Measurements from ENCODE around the gene DDX41.

DDX41 gene

DNA sequence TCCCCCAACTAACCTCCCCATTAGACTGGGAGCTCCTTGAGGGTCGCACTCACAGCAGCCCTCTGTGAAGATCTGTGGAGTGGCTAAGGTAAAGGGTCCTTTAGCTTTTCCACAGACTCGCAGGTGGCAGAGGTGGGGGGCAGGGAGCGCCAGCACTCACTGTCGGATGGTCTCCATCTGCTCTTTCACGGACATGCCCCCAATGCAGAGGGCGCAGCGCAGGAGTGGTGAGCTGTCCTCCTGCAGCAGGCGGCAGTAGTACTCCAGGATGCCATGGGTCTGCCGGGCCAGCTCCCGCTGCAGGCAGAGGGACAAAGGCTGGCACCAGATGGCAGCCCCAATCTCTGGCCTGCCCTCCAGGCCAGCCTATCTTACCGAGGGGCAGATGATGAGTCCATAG lies 2.2 kb downstream of the DDX41 start:
- in situ Hi-C loops (cut with MboI; ENCODE audit: low sequenced_read_pairs) = no loop called here

DNA sequence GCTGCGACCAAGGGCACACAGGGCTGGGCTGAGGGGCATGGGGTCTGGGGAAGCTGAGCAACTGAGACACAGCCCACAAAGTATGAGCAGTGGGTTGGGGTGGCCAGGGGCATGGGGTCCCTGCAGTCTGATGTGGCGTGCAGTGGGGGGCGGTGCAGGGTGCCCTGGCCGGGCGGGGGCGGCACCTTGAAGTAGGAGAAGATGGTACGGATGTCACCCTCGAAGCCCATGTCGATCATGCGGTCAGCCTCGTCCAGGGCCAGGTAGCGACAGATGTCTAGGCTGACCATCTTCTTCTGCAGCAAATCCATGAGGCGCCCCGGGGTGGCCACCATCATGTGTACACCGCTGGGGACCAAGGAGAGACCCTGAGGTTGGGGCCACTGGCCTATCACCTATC lies 3.3 kb downstream of the DDX41 start:
- in situ Hi-C loops (cut with MboI; ENCODE audit: low sequenced_read_pairs) = no loop called here

GRCh38 chr5:177512736-177513380 lies 3.9 kb downstream of the DDX41 start:
- in situ Hi-C loops (cut with MboI; ENCODE audit: low sequenced_read_pairs) = no loop called here

GRCh38 chr5:177511796-177512675 lies 4.7 kb downstream of the DDX41 start:
- in situ Hi-C loops (cut with MboI; ENCODE audit: low sequenced_read_pairs) = no loop called here

DNA sequence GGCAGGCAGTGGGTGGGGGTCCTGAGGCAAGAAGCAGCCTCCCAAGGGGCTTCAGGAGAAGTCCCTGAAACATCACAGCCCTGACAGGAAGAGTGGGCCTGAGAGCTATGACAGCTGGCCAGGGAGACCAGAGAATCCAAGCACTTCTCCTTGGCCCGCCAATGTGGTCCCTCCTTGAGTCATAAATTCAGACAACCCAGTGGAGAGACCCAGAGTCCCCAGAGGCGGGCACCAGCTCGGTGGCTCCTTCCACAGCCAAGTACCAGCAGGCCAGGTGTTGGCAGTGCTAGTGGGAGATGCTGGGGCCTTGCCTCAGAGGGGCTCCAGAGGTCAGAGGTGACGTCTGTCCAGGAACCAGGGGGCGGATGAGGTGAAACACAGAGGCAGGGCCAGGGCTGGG lies 5.6 kb downstream of the DDX41 start:
- in situ Hi-C loops (cut with MboI; ENCODE audit: low sequenced_read_pairs) = no loop called here

DNA sequence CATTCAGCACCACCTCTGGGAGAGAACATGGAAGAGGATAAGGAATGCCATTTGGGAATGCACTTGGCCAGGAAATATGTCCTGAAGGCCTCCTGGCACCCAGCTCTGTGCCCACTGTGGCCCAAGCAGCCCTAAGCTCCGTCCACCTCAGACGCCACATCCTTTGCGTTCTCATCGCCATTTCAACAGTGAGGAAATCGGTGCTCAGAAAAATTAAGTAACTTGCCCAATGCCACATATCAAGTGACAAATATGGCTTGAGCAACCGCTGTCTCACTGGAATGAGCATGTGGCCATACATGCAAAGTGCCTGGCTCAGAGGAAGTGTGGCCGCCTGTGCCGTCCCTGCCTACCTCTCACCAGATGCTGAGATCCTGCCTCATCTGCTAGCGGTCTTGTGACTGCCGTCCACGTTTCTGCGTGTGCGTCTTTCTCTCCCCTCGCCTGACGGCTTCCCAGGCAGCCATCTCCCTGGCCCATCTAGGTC lies 6.2 kb downstream of the DDX41 start:
- in situ Hi-C loops (cut with MboI; ENCODE audit: low sequenced_read_pairs) = no loop called here

GRCh38 chr5:177509991-177510566 lies 6.7 kb downstream of the DDX41 start:
- in situ Hi-C loops (cut with MboI; ENCODE audit: low sequenced_read_pairs) = no loop called here

DNA sequence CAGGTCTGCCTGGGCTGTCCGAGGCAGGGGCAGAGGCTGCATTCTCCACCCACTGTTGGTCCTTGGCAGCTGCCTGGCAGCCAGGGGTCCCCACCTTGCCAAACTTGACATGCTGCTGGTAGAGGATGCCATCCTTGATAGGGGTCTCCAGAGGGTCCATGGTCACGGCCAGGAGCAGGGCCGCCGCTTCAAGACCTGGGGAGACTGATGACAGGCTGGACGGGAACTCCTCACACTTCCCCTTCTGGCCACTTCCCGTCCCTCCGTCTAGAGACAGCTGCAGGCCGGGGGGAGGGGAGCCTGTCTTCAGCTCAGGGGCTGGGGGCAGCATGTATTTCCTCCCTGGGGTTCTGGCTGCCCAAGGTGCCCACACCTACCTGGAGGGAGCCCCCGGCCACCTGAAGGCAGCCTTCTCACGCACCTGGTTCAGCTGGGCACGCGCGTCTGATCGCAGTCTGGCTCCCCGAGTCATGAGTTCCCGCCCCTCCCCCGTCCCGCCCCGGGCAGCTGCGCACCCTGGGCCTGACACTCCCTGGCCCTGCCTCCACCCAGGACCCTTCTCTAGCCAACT lies 7.3 kb downstream of the DDX41 start, which contains the start of gene DOK3:
Gene DOK3, minus strand, starts transcription at position 446 of the 571 bp plus-strand sequence. Its CDS starts 286 bp downstream, at position 160.
- in situ Hi-C loops (cut with MboI; ENCODE audit: low sequenced_read_pairs) = no loop called here

GRCh38 chr5:177508837-177509236 lies 7.9 kb downstream of the DDX41 start:
- in situ Hi-C loops (cut with MboI; ENCODE audit: low sequenced_read_pairs) = no loop called here

GRCh38 chr5:177508221-177508611 lies 8.5 kb downstream of the DDX41 start:
- in situ Hi-C loops (cut with MboI; ENCODE audit: low sequenced_read_pairs) = no loop called here

DNA sequence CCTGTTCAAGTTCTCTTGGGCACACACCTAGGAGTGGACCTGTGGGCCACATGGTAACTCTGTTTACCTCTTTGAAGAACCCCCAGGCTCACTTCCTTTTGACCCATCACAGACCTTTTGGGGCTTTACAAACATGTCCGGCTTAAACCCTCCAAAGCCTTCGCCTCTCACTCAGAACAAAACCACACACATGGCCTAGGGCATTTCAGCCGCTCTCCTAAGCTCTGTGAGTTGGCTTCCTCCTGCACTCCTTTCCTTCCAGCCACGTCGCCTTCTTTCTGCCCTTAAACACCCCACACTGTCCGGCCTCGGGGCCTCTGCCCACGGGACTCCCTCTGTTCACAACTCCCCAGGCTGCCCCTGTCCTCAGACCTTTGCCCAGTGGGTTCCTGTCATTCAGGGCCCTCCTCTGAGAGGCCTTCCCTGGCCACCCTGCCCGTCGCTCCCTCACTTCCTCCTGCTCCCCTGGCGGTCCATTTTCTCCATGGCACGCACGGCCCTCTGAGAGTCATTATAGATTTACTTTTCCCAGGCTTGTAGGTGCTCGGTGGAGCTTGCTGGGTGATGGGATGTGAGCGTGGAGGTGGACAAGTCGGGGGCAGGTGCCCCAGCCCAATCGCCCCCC lies 9.1 kb downstream of the DDX41 start:
- in situ Hi-C loops (cut with MboI; ENCODE audit: low sequenced_read_pairs) = no loop called here

GRCh38 chr5:177507165-177507564 lies 9.6 kb downstream of the DDX41 start:
- in situ Hi-C loops (cut with MboI; ENCODE audit: low sequenced_read_pairs) = no loop called here

- in situ Hi-C loops (cut with MboI; ENCODE audit: low sequenced_read_pairs) = no loop called here
Measured at GRCh38 chr5:177505075-177505474, 11.7 kb downstream of the DDX41 start.

- in situ Hi-C loops (cut with MboI; ENCODE audit: low sequenced_read_pairs) = no loop called here
Measured at GRCh38 chr5:177504086-177505056, 12.4 kb downstream of the DDX41 start.

- in situ Hi-C loops (cut with MboI; ENCODE audit: low sequenced_read_pairs) = no loop called here
Measured at GRCh38 chr5:177503351-177504085, 13.2 kb downstream of the DDX41 start.

DNA sequence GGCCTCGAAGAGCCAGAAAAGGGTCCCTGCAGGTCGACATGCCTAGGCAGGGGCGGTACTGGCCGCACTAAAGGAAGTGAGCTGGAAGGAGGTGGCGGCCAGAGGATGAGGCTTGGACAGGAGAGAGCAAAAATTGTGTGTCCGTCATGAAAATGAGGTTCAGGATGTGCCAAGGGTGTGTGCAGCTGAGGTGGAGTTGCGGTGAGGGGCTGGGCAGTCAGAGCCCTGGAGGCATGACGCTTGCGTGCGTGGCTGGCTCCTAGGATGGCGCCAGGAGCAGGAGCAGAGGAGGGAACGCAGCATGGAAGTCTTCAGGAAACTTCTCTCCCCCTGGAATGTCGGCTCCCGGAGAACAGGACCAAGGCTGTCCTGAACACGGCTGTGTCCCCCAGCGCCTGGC lies 13.9 kb downstream of the DDX41 start:
- in situ Hi-C loops (cut with MboI; ENCODE audit: low sequenced_read_pairs) = no loop called here

DNA sequence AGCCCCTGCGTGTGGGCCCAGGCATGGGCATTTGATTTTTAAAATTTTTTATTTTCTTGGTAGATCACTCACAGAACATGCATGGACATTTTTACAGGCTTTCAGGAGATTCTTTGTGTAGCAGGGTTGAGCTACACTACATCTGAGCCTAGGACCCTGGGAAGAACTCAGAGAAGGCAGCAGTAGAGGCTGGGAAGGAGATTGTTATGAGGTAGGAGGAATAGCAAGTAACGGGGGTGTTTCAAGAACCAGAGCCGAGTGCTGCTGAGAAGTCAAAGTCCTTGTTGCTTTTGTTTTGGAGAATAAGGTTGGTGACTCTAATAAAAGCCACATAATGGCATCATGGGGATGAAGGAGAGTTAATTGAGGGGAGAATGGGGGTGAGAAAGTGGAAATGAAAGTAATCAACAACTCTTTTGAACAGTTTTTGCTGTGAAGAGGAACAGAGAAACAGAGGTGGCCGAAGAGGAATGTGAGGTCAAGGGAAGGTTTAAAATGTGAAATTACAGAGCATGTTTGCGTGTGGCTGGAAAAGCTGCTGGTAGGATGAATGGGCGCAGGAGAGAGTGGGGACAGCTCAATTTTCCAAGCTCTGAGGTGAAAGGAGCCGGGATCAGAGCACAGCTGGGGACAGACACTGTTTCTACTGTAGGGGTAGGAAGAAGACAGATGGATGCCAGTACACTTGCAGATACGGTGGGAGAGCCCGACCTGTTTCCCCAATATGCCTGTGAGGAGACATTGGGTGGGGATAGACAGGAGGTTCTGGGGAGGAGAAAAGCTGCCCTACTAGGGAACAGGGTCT lies 14.7 kb downstream of the DDX41 start:
- in situ Hi-C loops (cut with MboI; ENCODE audit: low sequenced_read_pairs) = no loop called here
